IPS DF 6.9 (cell line): Measurements from ENCODE around the gene ARNT2.

ENCODE experiments used
- DNase-seq: peaks from one replicate; pipeline ENCODE4 v3.0.0-alpha.2; 2013; ENCODE audit warnings: low read depth, low spot score
- H3K27ac ChIP-seq: one replicate; pipeline ENCODE4 v1.5.1; 2013; ENCODE audit warnings: low read length, control low read depth
- H3K27me3 ChIP-seq: 2 replicates; pipeline ENCODE4 v1.6.1; 2013; ENCODE audit warnings: mild to moderate bottlenecking, low read length; ENCODE audit not compliant: control insufficient read depth, insufficient read depth
- H3K36me3 ChIP-seq: 2 replicates; pipeline ENCODE4 v1.6.1; 2013; ENCODE audit warnings: low read length; ENCODE audit not compliant: control insufficient read depth, insufficient read depth
- H3K4me1 ChIP-seq: 2 replicates; pipeline ENCODE4 v1.6.1; 2013; ENCODE audit warnings: low read length; ENCODE audit not compliant: control insufficient read depth, insufficient read depth
- H3K4me3 ChIP-seq: 2 replicates; pipeline ENCODE4 v1.5.1; 2013; ENCODE audit warnings: mild to moderate bottlenecking, low read length
- H3K9me3 ChIP-seq: 2 replicates; pipeline ENCODE4 v1.6.1; 2013; ENCODE audit warnings: low read length, inconsistent platforms; ENCODE audit not compliant: control insufficient read depth, insufficient read depth
- WGBS: extraction: QIAGEN DNeasy Blood & Tissue Kit; methylation state at CpG from one replicate; pipeline ENCODE4 v1.1.7; 2013; ENCODE audit warnings: mixed read lengths, missing lambda C conversion rate; ENCODE audit not compliant: insufficient read length, insufficient coverage; 5-methylcytosine and 5-hydroxymethylcytosine counted together

ARNT2 gene

DNA sequence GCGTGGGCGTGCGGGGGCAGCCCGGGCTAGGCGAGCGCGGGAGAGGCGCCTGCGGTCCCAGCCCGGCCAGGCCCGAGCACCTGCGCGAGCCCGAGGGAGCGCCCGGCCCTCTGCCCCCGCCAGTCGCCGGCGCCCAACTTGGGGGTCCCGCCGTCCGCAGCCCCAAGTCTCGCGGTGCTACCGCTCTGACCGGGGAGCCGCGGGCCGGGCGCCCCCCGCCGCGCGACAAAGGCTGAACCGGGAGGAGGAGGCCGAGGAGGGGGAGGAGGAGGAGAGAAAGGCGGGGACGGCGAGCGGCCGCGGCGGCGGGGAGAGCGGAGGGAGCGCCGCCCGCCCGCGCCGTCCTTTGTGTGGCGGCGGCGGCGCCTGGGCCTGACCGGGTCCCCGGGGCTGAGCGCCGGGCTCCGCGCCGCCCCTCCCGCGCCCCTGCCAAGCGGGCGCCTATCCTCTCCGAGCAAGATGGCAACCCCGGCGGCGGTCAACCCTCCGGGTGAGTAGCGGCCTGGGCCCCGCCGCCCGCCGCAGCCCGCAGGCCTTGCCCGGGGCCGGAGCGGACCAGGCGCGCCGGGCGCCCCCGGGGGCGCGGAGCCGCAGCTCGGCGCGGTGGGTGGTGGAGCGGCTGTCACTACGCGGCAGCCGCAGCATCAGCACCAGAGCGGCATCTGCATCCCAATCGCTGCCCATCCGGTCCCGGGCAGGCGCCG, at the start of gene ARNT2:
Gene ARNT2 (plus strand): TSS at position 326 of the 704 bp plus-strand sequence. CDS start 134 bp downstream, at position 460.
- H3K36me3 ChIP-seq: no peaks in the 10 kb centered on the region
- no peaks in the 10 kb centered on the region for H3K4me1 ChIP-seq
- DNase-seq: no peak
- H3K27ac ChIP-seq: no peak within 1 kb of the TSS
- H3K27me3 ChIP-seq: peaks cover 2% of the 10 kb centered on the region; the same call in 1 of the 2 replicates
- no CpG with 5 or more reads among the region's 102 CpGs for WGBS
- no peaks in the 10 kb centered on the region for H3K9me3 ChIP-seq
- H3K4me3 ChIP-seq: peak within 1 kb of the TSS; percentile 70; the same call in 1 of the 2 replicates

DNA sequence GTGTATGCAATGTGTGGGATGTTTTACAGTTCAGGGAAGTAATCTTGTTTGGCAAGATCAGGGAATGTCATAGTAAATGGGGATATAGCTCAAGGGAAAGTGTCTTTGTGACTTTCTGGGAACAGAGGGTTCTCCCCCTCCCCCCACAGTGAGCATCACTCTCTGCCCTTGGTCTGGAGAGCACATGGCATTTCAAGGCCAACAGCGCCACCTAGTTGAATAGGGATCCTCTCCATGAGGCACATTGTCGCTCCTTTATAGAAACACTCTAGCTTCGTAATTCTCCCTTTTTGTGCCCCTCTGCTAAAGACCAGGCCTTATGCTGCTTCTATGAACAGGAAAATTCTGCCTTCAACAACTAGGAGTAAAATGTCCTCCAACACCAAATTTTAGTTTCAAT, 37.1 kb upstream of the ARNT2 start:
- H3K36me3 ChIP-seq: no peaks in the 10 kb centered on the region
- peak; percentile 80 for DNase-seq
- no CpG with 5 or more reads among the region's 3 CpGs for WGBS
- no peaks in the 10 kb centered on the region; the same call in 1 of the 2 replicates for H3K4me1 ChIP-seq
- no peaks in the 10 kb centered on the region for H3K27me3 ChIP-seq
- H3K27ac ChIP-seq: no peak overlapping the region
- H3K9me3 ChIP-seq: no peaks in the 10 kb centered on the region; the same call in none of the 2 replicates
- no peak overlapping the region for H3K4me3 ChIP-seq

DNA sequence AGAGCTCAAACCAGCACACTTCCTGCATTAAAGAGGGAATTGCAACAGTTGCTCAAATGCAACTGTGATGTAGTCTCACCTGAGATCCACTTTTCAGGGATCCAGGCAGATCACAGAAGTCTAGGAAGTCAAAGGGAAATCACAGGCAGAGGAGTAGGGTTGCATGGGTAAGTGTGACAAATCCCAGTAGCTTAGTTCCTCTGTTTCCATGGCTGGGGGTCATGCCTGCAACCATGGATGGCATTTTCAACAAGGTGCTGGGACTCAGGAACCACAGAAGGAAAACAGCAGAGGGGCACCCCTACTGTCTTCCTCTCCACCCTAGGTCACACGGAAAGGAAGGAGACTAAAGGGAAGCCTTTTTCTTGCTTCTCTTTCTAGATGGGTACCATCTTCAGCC, 36.5 kb upstream of the ARNT2 start:
- H3K27me3 ChIP-seq: no peaks in the 10 kb centered on the region
- H3K9me3 ChIP-seq: no peaks in the 10 kb centered on the region; the same call in none of the 2 replicates
- no CpG with 5 or more reads among the region's 1 CpG for whole genome bisulfite sequencing
- H3K4me1 ChIP-seq: no peaks in the 10 kb centered on the region; the same call in 1 of the 2 replicates
- DNase-seq: no peak
- no peak overlapping the region for H3K27ac ChIP-seq
- no peak overlapping the region for H3K4me3 ChIP-seq
- no peaks in the 10 kb centered on the region for H3K36me3 ChIP-seq

DNA sequence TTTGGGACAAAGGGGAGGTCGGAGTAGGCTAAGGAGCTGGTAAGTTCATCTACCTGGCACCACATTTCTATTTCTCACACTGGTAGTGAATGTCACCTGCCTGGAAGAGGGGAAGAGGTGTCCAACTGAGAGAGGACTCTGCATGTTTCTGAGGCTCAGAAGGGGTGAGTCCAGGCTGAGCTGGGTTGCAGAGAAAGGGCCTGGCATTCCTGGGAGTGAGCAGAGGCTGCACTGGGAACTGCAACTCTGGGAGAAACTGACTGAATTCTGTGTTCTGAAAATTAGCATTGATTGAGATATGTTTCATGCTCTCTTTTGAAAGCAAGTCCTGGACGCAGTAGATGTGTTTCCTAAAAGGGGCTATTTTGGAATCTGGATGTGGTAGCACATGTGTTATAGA, 32.3 kb upstream of the ARNT2 start:
- Histone ChIP-seq H3K4me1 (no peaks in the 10 kb centered on the region), H3K27ac (no peak overlapping the region), H3K4me3 (no peak overlapping the region), H3K9me3 (no peaks in the 10 kb centered on the region; the same call in none of the 2 replicates), H3K27me3 (no peaks in the 10 kb centered on the region), H3K36me3 (no peaks in the 10 kb centered on the region)
- no peak for DNase-seq
- WGBS: no CpG with 5 or more reads among the region's 2 CpGs

DNA sequence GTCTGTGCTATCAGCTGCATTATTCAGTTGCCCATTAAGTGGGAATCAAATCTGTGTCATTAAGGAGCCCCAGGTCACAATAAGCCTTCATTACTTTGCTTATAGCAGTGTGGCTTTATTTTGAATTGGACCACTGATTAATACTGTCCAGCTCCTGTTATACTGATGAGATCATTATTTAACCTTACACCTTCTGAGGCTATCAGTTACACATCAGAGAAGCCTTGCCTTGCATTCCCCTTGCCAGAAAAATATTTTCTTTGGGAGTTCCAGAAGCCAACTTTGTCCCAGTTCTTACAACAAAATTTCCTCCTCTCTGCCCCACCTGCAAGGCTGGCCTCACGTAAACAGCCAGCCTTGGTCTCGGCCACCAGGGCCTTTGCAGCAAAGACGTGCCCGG, 29.7 kb upstream of the ARNT2 start:
- no peak for DNase-seq
- no peaks in the 10 kb centered on the region for H3K9me3 ChIP-seq
- no peaks in the 10 kb centered on the region for H3K27me3 ChIP-seq
- H3K36me3 ChIP-seq: no peaks in the 10 kb centered on the region
- H3K4me3 ChIP-seq: no peak overlapping the region
- H3K4me1 ChIP-seq: no peaks in the 10 kb centered on the region
- no peak overlapping the region for H3K27ac ChIP-seq
- no CpG with 5 or more reads among the region's 4 CpGs for WGBS

DNA sequence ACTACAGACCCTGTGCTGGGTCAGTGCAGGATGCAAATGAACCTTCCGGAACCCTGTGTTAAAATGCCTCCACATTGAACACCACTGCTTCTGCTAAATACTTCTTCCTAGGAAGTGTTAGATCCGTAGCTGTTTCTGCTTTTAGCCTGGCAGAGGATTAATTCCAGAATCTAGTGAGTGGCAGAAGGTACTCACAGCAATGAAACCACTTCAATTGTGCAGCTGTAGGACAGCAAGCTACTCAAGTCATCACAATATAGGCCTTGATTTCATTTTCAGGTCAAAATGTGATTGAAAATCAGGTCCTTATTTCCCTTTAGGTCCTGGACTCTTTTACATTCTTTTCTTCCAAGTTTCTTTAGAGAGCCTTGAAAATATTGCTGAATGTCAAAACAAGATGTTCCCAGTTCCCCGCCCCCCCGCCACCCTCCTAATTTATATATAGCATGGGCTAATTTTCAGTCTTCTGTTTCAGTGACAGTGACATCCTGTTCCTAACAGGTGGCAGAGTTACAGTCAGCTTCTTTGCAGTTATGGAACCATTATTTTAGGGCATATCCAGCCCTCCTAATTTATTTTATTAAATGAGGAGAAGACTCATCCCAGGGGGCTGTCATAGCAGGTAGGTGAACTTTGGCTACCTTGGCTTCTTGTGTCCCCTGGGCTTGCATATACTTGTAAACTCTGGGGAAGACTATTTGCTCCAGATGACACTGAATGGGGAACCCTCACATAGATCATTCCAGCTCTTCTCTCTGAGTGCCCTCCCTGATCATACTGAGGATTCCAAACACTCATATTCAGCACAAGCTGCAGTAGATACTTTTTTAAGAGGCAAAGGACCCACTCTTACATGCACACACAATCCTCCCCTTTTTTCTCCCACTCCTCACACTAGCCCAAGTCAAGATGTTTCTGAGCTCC, 28.0 kb upstream of the ARNT2 start:
- Histone ChIP-seq H3K36me3 (no peaks in the 10 kb centered on the region), H3K27ac (no peak overlapping the region), H3K4me1 (no peaks in the 10 kb centered on the region), H3K4me3 (no peak overlapping the region), H3K9me3 (no peaks in the 10 kb centered on the region), H3K27me3 (no peaks in the 10 kb centered on the region)
- no peak for DNase-seq
- WGBS: no CpG with 5 or more reads among the region's 4 CpGs

DNA sequence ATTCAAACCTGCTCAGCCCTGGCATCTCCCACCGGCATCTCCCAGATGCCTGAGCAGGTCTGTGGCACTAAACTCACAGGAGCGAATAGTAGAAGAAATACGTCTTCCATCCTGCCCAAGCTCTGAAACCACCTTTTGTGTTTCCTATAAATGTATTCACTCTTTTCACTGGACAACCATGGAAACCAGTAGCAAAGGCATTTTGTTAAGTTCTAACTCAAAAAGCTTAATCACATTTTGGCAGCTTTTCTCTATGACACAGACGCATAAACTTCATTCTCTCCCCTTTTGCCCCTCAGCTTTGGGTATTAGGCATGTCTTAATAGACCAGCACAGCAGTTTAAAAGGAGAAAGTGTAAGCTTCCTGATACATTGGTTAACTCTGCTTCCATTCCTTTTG, 24.5 kb upstream of the ARNT2 start:
- Histone ChIP-seq H3K4me1 (no peaks in the 10 kb centered on the region), H3K27ac (no peak overlapping the region), H3K9me3 (no peaks in the 10 kb centered on the region), H3K36me3 (no peaks in the 10 kb centered on the region), H3K27me3 (no peaks in the 10 kb centered on the region), H3K4me3 (no peak overlapping the region)
- DNase-seq: no peak
- WGBS: no CpG with 5 or more reads among the region's 4 CpGs

DNA sequence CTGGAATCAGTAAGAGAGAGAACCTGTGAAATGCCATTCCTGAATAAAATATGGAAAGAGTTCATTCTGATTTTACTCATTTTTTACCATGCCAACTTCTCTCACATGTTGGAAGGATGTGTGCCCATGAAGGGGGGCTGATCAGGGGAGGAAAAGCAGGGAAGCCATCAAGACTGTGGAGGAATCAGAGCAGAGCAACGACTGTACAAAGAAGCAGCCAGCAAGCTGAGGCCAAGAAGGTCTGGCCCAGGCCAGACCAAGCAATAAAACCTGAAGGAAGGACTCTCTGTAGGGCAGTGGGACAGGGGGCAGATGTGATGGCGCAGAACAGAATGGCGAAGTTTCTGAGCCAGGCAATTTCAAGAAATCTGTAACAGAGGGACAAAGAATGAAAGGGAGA, 24.0 kb upstream of the ARNT2 start:
- no peaks in the 10 kb centered on the region for H3K36me3 ChIP-seq
- no peak for DNase-seq

DNA sequence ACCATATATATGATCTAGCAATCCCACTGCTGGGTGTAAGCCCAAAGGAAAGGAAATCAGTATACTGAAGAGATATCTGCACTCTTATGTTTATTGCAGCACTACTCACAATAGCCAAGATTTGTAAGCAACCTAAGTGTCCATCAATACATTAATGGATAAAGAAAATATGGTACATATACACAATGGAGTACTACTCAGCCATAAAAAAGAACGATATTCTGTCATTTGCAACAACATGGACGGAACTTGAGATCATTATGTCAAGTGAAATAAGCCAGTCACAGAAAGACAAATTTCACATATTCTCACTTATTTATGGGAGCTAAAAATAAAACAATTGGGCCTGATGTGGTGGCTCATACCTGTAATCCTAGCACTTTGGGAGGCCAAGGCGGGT, 21.9 kb upstream of the ARNT2 start:
- Histone ChIP-seq H3K27ac (no peak overlapping the region), H3K9me3 (no peaks in the 10 kb centered on the region), H3K36me3 (no peaks in the 10 kb centered on the region), H3K27me3 (no peaks in the 10 kb centered on the region), H3K4me3 (no peak overlapping the region), H3K4me1 (peaks cover 1% of the 10 kb centered on the region; the same call in 1 of the 2 replicates)
- no peak for DNase-seq
- WGBS: no CpG with 5 or more reads among the region's 3 CpGs

More for the DNA sequence above, 24.0 kb upstream of the ARNT2 start:
- WGBS: no CpG with 5 or more reads among the region's 3 CpGs
- H3K27me3 ChIP-seq: no peaks in the 10 kb centered on the region
- no peak overlapping the region for H3K4me3 ChIP-seq
- no peaks in the 10 kb centered on the region for H3K9me3 ChIP-seq
- H3K27ac ChIP-seq: no peak overlapping the region
- no peaks in the 10 kb centered on the region for H3K4me1 ChIP-seq

DNA sequence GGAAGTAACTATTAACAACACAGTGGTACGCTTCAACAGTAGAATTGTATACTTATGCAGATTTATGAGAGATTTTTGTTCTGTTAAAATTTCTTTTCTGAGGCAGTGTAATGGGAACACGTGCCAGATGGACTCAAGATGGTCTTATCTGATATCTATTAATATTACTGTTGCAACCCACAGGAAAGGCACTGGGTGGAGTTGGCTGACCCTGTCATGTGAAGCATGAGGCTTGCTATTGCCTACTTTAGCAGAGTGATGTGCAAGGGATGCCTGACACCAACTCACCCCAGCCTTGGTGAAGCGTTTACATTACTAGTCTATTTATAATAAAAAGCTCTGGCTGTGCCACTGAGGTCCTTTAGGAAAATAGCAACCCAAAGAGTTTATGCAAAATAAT, 19.8 kb upstream of the ARNT2 start:
- no peak overlapping the region for H3K4me3 ChIP-seq
- H3K36me3 ChIP-seq: no peaks in the 10 kb centered on the region
- no peak for DNase-seq
- no CpG with 5 or more reads among the region's 3 CpGs for WGBS
- H3K27ac ChIP-seq: no peak overlapping the region
- H3K27me3 ChIP-seq: no peaks in the 10 kb centered on the region
- peaks cover 1% of the 10 kb centered on the region; the same call in 1 of the 2 replicates for H3K4me1 ChIP-seq
- H3K9me3 ChIP-seq: no peaks in the 10 kb centered on the region
